Esophagus squamous epithelium (tissue), 5 donors: ENCODE results near the gene CADM2. TPM values are rescaled to one million over a fixed set of nuclear protein-coding genes. Genes with fewer than 3 reads are reported as not detected.
A peak's percentile ranks its signal among the peaks of the same experiment; 100 is the strongest.

Experiments used
- DNase-seq: peaks from one replicate; lab custom pipeline; 2025; lab: John Stamatoyannopoulos, UW
- H3K27ac ChIP-seq, 4 donors: fragments of 200-600 bp; sonication (generic); one replicate each; pipeline ENCODE4 v1.5.1; 2016 to 2019; ENCODE audit warnings: mild to moderate bottlenecking in 1 of 4
- H3K27me3 ChIP-seq, 4 donors: fragments of 200-600 bp; sonication (generic); 1 replicate in 3 of 4; 2 replicates in 1 of 4; pipeline versions ENCODE4 v1.5.1 to v1.6.0; 2017 to 2021; ENCODE audit warnings: antibody characterized with exemption in 1 of 4
- H3K36me3 ChIP-seq, 3 donors: fragments of 200-600 bp; sonication (generic); one replicate each; pipeline ENCODE4 v1.5.1; 2016 to 2019
- H3K4me1 ChIP-seq, 3 donors: fragments of 200-600 bp; sonication (generic); one replicate each; pipeline ENCODE4 v1.5.1; 2017 to 2019
- H3K4me3 ChIP-seq, 4 donors: fragments of 200-600 bp; sonication (generic); 1 replicate in 3 of 4; 2 replicates in 1 of 4; pipeline ENCODE4 v1.5.1; 2016 to 2019; ENCODE audit warnings: mild to moderate bottlenecking in 2 of 4, moderate library complexity in 1 of 4
- H3K9me3 ChIP-seq, 3 donors: fragments of 200-600 bp; sonication (generic); one replicate each; pipeline ENCODE4 v1.5.1; 2016 to 2019
- POLR2A ChIP-seq, 4 donors: fragments of 450-650 bp; IDR thresholded peaks; one replicate each; pipeline ENCODE4 v1.6.1; 2017; ENCODE audit warnings: antibody characterized with exemption in 4 of 4, mild to moderate bottlenecking in 4 of 4, moderate library complexity in 3 of 4
- WGBS, 2 donors: methylation state at CpG; one replicate each; pipeline ENCODE4 v1.1.5; 2018; 5-methylcytosine and 5-hydroxymethylcytosine counted together
- intact Hi-C: fragments of 100-400 bp; cut with DNase I; formaldehyde crosslinking; loops from one replicate; pipeline ENCODE4 v1.15.0; 2022
- total RNA-seq, 4 donors: library from RNA; depleted of rRNA; stranded (reverse); fragments of >200 nt; gene quantifications; one replicate each; pipeline ENCODE4 v1.1.0, GENCODE V29; 2016
- TF ChIP-seq, protein P1 (sequence below), 6 experiments: fragments of 450-650 bp in 4 of 6; fragments of 200-600 bp in 2 of 6; sonication (generic) in 2 of 6; IDR thresholded peaks; one replicate each; pipeline ENCODE4 v1.5.1; 2016 to 2019; ENCODE audit warnings: antibody characterized with exemption in 6 of 6, mild to moderate bottlenecking in 4 of 6, moderate library complexity in 4 of 6
- donor health status: DM: yes; HTN: yes; CAD: no.

CADM2 gene
- total RNA-seq, 4 donors from 2014 or later, result 0.08 to 0.76 (median 0.34) TPM

DNA sequence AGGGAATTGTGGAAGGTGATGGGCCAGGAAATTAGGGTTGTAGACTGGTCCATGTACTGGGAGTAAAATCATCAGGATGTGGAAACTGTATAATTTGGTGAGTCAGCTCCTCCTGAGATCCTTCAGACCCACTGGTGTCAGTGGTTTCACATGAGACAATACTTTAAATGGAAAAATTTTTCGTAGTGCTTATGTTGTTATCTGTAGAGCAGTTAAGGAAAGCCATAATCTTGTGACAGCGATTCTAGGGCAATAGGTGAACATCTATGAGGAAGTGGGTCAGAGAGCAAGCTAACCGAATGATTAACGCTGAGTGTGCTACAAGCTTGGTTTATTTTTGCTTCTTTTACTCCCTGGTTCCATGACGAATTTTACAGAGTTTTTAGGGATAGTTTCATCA is 200.6 kb downstream of the CADM2 start:
- no peak overlapping the region for H3K27ac ChIP-seq
- intact Hi-C loops, result no loop called here
- H3K4me3 ChIP-seq, result no peak overlapping the region
- no peaks in the 10 kb centered on the region for H3K27me3 ChIP-seq
- no peak for DNase-seq
- H3K36me3 ChIP-seq, result no peaks in the 10 kb centered on the region
- TF ChIP-seq, protein P1, sequence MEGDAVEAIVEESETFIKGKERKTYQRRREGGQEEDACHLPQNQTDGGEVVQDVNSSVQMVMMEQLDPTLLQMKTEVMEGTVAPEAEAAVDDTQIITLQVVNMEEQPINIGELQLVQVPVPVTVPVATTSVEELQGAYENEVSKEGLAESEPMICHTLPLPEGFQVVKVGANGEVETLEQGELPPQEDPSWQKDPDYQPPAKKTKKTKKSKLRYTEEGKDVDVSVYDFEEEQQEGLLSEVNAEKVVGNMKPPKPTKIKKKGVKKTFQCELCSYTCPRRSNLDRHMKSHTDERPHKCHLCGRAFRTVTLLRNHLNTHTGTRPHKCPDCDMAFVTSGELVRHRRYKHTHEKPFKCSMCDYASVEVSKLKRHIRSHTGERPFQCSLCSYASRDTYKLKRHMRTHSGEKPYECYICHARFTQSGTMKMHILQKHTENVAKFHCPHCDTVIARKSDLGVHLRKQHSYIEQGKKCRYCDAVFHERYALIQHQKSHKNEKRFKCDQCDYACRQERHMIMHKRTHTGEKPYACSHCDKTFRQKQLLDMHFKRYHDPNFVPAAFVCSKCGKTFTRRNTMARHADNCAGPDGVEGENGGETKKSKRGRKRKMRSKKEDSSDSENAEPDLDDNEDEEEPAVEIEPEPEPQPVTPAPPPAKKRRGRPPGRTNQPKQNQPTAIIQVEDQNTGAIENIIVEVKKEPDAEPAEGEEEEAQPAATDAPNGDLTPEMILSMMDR (IDR thresholded peaks at IDR 0.05), result no peak
- no peak for TF ChIP-seq POLR2A (IDR thresholded peaks at IDR 0.05)
- H3K4me1 ChIP-seq, result peaks cover 0 to 18% (median 0%) of the 10 kb centered on the region in 3 donors
- 64 to 70% methylated on average over 5 of the region's 5 CpGs for WGBS, 2 donors
- no peaks in the 10 kb centered on the region for H3K9me3 ChIP-seq

GRCh38 chr3:85161544-85161943 is 202.8 kb downstream of the CADM2 start:
- DNase-seq, result no peak
- intact Hi-C loops, result no loop called here
- Histone ChIP-seq H3K9me3 (no peaks in the 10 kb centered on the region), H3K36me3 (no peaks in the 10 kb centered on the region), H3K4me1 (peaks cover 0 to 24% (median 0%) of the 10 kb centered on the region in 3 donors), H3K27ac (peak overlapping the region in 3 of 4 donors; percentile 46 to 63 (median 51)), H3K27me3 (no peaks in the 10 kb centered on the region), H3K4me3 (no peak overlapping the region)
- TF ChIP-seq, protein P1 (IDR thresholded peaks at IDR 0.05), result no peak
- no peak for TF ChIP-seq POLR2A (IDR thresholded peaks at IDR 0.05)
- WGBS, 2 donors, result 45 to 60% methylated on average over 7 of the region's 7 CpGs

- peaks cover 0 to 24% (median 0%) of the 10 kb centered on the region in 3 donors for H3K4me1 ChIP-seq
- no peaks in the 10 kb centered on the region for H3K27me3 ChIP-seq
- TF ChIP-seq, protein P1 (IDR thresholded peaks at IDR 0.05), result no peak
- TF ChIP-seq POLR2A (IDR thresholded peaks at IDR 0.05), result no peak
- intact Hi-C loops, result no loop called here
- no peak overlapping the region for H3K27ac ChIP-seq
- H3K9me3 ChIP-seq, result no peaks in the 10 kb centered on the region
- 59 to 68% methylated on average over 1 of the region's 1 CpG for WGBS, 2 donors
- no peak for DNase-seq
- no peaks in the 10 kb centered on the region for H3K36me3 ChIP-seq
- H3K4me3 ChIP-seq, result no peak overlapping the region
These were observed 204.1 kb downstream of the CADM2 start for GRCh38 chr3:85162905-85163304.

GRCh38 chr3:85164436-85164835 is 205.6 kb downstream of the CADM2 start:
- no peak for DNase-seq
- Histone ChIP-seq H3K36me3 (no peaks in the 10 kb centered on the region), H3K4me3 (no peak overlapping the region), H3K27ac (peak overlapping the region in 1 of 4 donors; percentile 16), H3K4me1 (peaks cover 0 to 24% (median 0%) of the 10 kb centered on the region in 3 donors), H3K9me3 (no peaks in the 10 kb centered on the region), H3K27me3 (no peaks in the 10 kb centered on the region)
- WGBS, 2 donors, result 35 to 48% methylated on average over 1 of the region's 1 CpG
- intact Hi-C loops, result no loop called here
- TF ChIP-seq POLR2A (IDR thresholded peaks at IDR 0.05), result no peak
- TF ChIP-seq, protein P1 (IDR thresholded peaks at IDR 0.05), result no peak

DNA sequence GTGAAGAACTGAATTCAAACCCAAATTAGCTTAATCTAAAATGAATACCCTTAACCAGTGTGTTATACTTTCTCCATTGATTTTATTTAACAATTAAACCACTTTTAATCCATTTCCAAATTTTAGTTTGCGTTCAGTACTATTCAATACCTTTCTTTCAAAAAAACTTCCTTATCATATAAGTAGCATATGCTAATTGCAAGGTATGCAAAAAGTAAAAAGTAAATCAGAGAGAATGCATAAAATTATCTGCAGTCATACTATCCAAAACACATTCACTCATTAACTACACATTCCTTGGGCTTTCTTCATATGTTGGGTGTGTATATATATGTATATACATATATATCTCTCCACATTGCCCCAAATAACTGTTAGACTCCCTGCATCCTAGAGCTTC is 208.8 kb downstream of the CADM2 start:
- intact Hi-C loops, result no loop called here
- H3K4me3 ChIP-seq, result no peak overlapping the region
- peaks cover 0 to 14% (median 0%) of the 10 kb centered on the region in 3 donors for H3K4me1 ChIP-seq
- H3K27ac ChIP-seq, result no peak overlapping the region
- no peaks in the 10 kb centered on the region for H3K27me3 ChIP-seq
- H3K9me3 ChIP-seq, result no peaks in the 10 kb centered on the region
- H3K36me3 ChIP-seq, result no peaks in the 10 kb centered on the region
- 82 to 96% methylated on average over 1 of the region's 1 CpG for WGBS, 2 donors
- TF ChIP-seq POLR2A (IDR thresholded peaks at IDR 0.05), result no peak
- TF ChIP-seq, protein P1 (IDR thresholded peaks at IDR 0.05), result no peak
- DNase-seq, result no peak
